Measurements from ENCODE around the gene FRAS1. TPM values are rescaled to one million over a fixed set of nuclear protein-coding genes. Genes with fewer than 3 reads are reported as not detected.

Gene FRAS1
- total RNA-seq, 1 experiment from 2014 or later, result 3.4 TPM

GRCh38 chr4:78210694-78211410 is 153.7 kb downstream of the FRAS1 start:
- Histone ChIP-seq H3K9me3 (ENCODE audit: low read length) (no peaks in the 10 kb centered on the region), H3K4me3 (ENCODE audit: low read length) (no peak overlapping the region), H3K27me3 (ENCODE audit: low read length) (no peaks in the 10 kb centered on the region), H4K20me1 (ENCODE audit: low read length) (no peaks in the 10 kb centered on the region), H3K4me1 (ENCODE audit: insufficient read depth, low read length) (no peaks in the 10 kb centered on the region), H3K36me3 (ENCODE audit: low read depth, low read length) (no peaks in the 10 kb centered on the region), H3K79me2 (ENCODE audit: low read length) (no peaks in the 10 kb centered on the region), H3K27ac (ENCODE audit: low read length) (no peak overlapping the region), H2AFZ (ENCODE audit: low read length) (no peak overlapping the region), H3K9me2 (replicated peaks; ENCODE audit: low read length) (no peaks in the 10 kb centered on the region), H3K4me2 (ENCODE audit: low read length) (no peak overlapping the region), H3K9ac (ENCODE audit: low read length) (no peak overlapping the region), H3F3A (ENCODE audit: low read length, unreplicated experiment) (no peaks in the 10 kb centered on the region)
- intact Hi-C loops (cut with micrococcal nuclease), result no loop called here
- DNase-seq (no peak), ATAC-seq (no peak)
- TF ChIP-seq EZH2 (IDR thresholded peaks at IDR 0.05; ENCODE audit: low read length, unreplicated experiment) (no peak), EZH2phosphoT487 (IDR thresholded peaks at IDR 0.05; ENCODE audit: borderline replicate concordance, low read length) (no peak)
- TF ChIP-seq, protein P1, sequence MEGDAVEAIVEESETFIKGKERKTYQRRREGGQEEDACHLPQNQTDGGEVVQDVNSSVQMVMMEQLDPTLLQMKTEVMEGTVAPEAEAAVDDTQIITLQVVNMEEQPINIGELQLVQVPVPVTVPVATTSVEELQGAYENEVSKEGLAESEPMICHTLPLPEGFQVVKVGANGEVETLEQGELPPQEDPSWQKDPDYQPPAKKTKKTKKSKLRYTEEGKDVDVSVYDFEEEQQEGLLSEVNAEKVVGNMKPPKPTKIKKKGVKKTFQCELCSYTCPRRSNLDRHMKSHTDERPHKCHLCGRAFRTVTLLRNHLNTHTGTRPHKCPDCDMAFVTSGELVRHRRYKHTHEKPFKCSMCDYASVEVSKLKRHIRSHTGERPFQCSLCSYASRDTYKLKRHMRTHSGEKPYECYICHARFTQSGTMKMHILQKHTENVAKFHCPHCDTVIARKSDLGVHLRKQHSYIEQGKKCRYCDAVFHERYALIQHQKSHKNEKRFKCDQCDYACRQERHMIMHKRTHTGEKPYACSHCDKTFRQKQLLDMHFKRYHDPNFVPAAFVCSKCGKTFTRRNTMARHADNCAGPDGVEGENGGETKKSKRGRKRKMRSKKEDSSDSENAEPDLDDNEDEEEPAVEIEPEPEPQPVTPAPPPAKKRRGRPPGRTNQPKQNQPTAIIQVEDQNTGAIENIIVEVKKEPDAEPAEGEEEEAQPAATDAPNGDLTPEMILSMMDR (conservative IDR thresholded peaks at IDR 0.05; ENCODE audit: low read depth, low read length), result no peak
- ChIA-PET POLR2A (ENCODE audit: unreplicated experiment) (no interaction called here), CTCF (no interaction called here)
- BruUV-seq (replicated peaks), result no TSS peak

GRCh38 chr4:78213218-78213617 is 156.1 kb downstream of the FRAS1 start:
- Histone ChIP-seq H3F3A (ENCODE audit: low read length, unreplicated experiment) (no peaks in the 10 kb centered on the region), H3K27ac (ENCODE audit: low read length) (no peak overlapping the region), H3K9ac (ENCODE audit: low read length) (no peak overlapping the region), H3K4me3 (ENCODE audit: low read length) (no peak overlapping the region), H4K20me1 (ENCODE audit: low read length) (no peaks in the 10 kb centered on the region), H3K79me2 (ENCODE audit: low read length) (no peaks in the 10 kb centered on the region), H2AFZ (ENCODE audit: low read length) (no peak overlapping the region), H3K4me2 (ENCODE audit: low read length) (no peak overlapping the region), H3K36me3 (ENCODE audit: low read depth, low read length) (no peaks in the 10 kb centered on the region), H3K9me2 (replicated peaks; ENCODE audit: low read length) (no peaks in the 10 kb centered on the region), H3K27me3 (ENCODE audit: low read length) (no peaks in the 10 kb centered on the region), H3K9me3 (ENCODE audit: low read length) (no peaks in the 10 kb centered on the region), H3K4me1 (ENCODE audit: insufficient read depth, low read length) (no peaks in the 10 kb centered on the region)
- TF ChIP-seq EZH2 (IDR thresholded peaks at IDR 0.05; ENCODE audit: low read length, unreplicated experiment) (no peak), EZH2phosphoT487 (IDR thresholded peaks at IDR 0.05; ENCODE audit: borderline replicate concordance, low read length) (no peak)
- TF ChIP-seq, protein P1 (conservative IDR thresholded peaks at IDR 0.05; ENCODE audit: low read depth, low read length), result no peak
- POLR2A ChIA-PET (ENCODE audit: unreplicated experiment), result no interaction called here
- ATAC-seq (no peak), DNase-seq (no peak)
- CTCF ChIA-PET, result no interaction called here
- intact Hi-C loops (cut with micrococcal nuclease), result no loop called here
- no TSS peak for BruUV-seq (replicated peaks)

GRCh38 chr4:78214078-78214477 is 157.0 kb downstream of the FRAS1 start:
- H3K4me1 ChIP-seq (ENCODE audit: insufficient read depth, low read length), result no peaks in the 10 kb centered on the region
- ATAC-seq (no peak), DNase-seq (no peak)
- no peak for TF ChIP-seq EZH2 (IDR thresholded peaks at IDR 0.05; ENCODE audit: low read length, unreplicated experiment)
- TF ChIP-seq, protein P1 (conservative IDR thresholded peaks at IDR 0.05; ENCODE audit: low read depth, low read length), result no peak
- no peak for TF ChIP-seq EZH2phosphoT487 (IDR thresholded peaks at IDR 0.05; ENCODE audit: borderline replicate concordance, low read length)
- no peaks in the 10 kb centered on the region for H3K9me2 ChIP-seq (replicated peaks; ENCODE audit: low read length)
- intact Hi-C loops (cut with micrococcal nuclease), result no loop called here
- no peaks in the 10 kb centered on the region for H3K9me3 ChIP-seq (ENCODE audit: low read length)
- H4K20me1 ChIP-seq (ENCODE audit: low read length), result no peaks in the 10 kb centered on the region
- H3K79me2 ChIP-seq (ENCODE audit: low read length), result no peaks in the 10 kb centered on the region
- H3K4me2 ChIP-seq (ENCODE audit: low read length), result no peak overlapping the region
- H3K36me3 ChIP-seq (ENCODE audit: low read depth, low read length), result no peaks in the 10 kb centered on the region
- H3F3A ChIP-seq (ENCODE audit: low read length, unreplicated experiment), result no peaks in the 10 kb centered on the region
- H3K27ac ChIP-seq (ENCODE audit: low read length), result no peak overlapping the region
- no peaks in the 10 kb centered on the region for H3K27me3 ChIP-seq (ENCODE audit: low read length)
- H3K4me3 ChIP-seq (ENCODE audit: low read length), result no peak overlapping the region
- no peak overlapping the region for H2AFZ ChIP-seq (ENCODE audit: low read length)
- BruUV-seq (replicated peaks), result no TSS peak
- CTCF ChIA-PET, result no interaction called here
- POLR2A ChIA-PET (ENCODE audit: unreplicated experiment), result no interaction called here
- no peak overlapping the region for H3K9ac ChIP-seq (ENCODE audit: low read length)

All from PC-3 (cell line).